ENCODE data around the gene SYNGR4.
"Not testable (repeated sequence)": the region's sequence is repeated elsewhere in the genome, so short reads cannot be mapped to it uniquely, and the experiment has no call there.

SYNGR4 gene

GRCh38 chr19:48363810-48364597 lies at the start of gene SYNGR4, which contains the start of gene TMEM143:
TSS of gene SYNGR4 (plus strand) at chr19:48364367. CDS start at chr19:48365843, 1,476 bp downstream.
TSS of gene TMEM143 (minus strand) at chr19:48363940. CDS start at chr19:48363920, 20 bp downstream.
- peak; percentile 93 to 95 for DNase-seq (ENCODE audit: low read depth in 2 of 2)

GRCh38 chr19:48315712-48316111 lies 48.5 kb upstream of the SYNGR4 start:
- no peak for DNase-seq (ENCODE audit: low read depth in 2 of 2)

GRCh38 chr19:48317708-48317960 lies 46.5 kb upstream of the SYNGR4 start:
- not testable (repeated sequence) for DNase-seq (ENCODE audit: low read depth in 2 of 2)

GRCh38 chr19:48318286-48318987 lies 45.7 kb upstream of the SYNGR4 start:
- DNase-seq (ENCODE audit: low read depth in 2 of 2) = no peak

GRCh38 chr19:48319647-48320541 lies 44.3 kb upstream of the SYNGR4 start:
- peak; percentile 69 to 77 for DNase-seq (ENCODE audit: low read depth in 2 of 2)

- DNase-seq (ENCODE audit: low read depth in 2 of 2) = peak; percentile 96 to 97
Observed at GRCh38 chr19:48321372-48321621, 42.9 kb upstream of the SYNGR4 start.

GRCh38 chr19:48321622-48322591 lies 42.3 kb upstream of the SYNGR4 start:
- peak; percentile 96 to 97 for DNase-seq (ENCODE audit: low read depth in 2 of 2)

- peak; percentile 73 to 84 for DNase-seq (ENCODE audit: low read depth in 2 of 2)
Observed at GRCh38 chr19:48325265-48325910, 38.8 kb upstream of the SYNGR4 start, which contains the start of gene EMP3. TSS of gene EMP3 (plus strand) at chr19:48325552. CDS start at chr19:48326845, 1,293 bp downstream.

GRCh38 chr19:48329167-48329891 lies 34.8 kb upstream of the SYNGR4 start:
- DNase-seq (ENCODE audit: low read depth in 2 of 2) = peak in 1 of 2 donors; percentile 34

GRCh38 chr19:48330012-48330681 lies 34.0 kb upstream of the SYNGR4 start:
- peak; percentile 61 to 73 for DNase-seq (ENCODE audit: low read depth in 2 of 2)

GRCh38 chr19:48332351-48332661 lies 31.9 kb upstream of the SYNGR4 start:
- no peak for DNase-seq (ENCODE audit: low read depth in 2 of 2)

GRCh38 chr19:48332662-48333466 lies 31.3 kb upstream of the SYNGR4 start:
- DNase-seq (ENCODE audit: low read depth in 2 of 2) = peak; percentile 83 to 84

GRCh38 chr19:48333467-48334384 lies 30.4 kb upstream of the SYNGR4 start:
- peak; percentile 86 to 91 for DNase-seq (ENCODE audit: low read depth in 2 of 2)

GRCh38 chr19:48338253-48338755 lies 25.9 kb upstream of the SYNGR4 start:
- no peak for DNase-seq (ENCODE audit: low read depth in 2 of 2)

GRCh38 chr19:48338802-48339503 lies 25.2 kb upstream of the SYNGR4 start:
- DNase-seq (ENCODE audit: low read depth in 2 of 2) = no peak

GRCh38 chr19:48340995-48341394 lies 23.2 kb upstream of the SYNGR4 start:
- DNase-seq (ENCODE audit: low read depth in 2 of 2) = no peak

All from stimulated activated CD4-positive, alpha-beta T cell treated with anti-CD3 and anti-CD28 coated beads, Interleukin-4, amount 100 ng/mL, for 48 hours (primary cell).